DND-41 (cell line): ENCODE results near the gene OBSL1.

ENCODE experiments used
- ATAC-seq: fragments of 200-7000 bp; cut with Tn5 transposase; 3 replicates; pipeline ENCODE4 v1.9.1; 2021; ENCODE audit warnings: low read depth; ENCODE audit not compliant: insufficient read depth
- DNase-seq: peaks from one replicate; pipeline ENCODE4 v3.0.0-alpha.2; 2020
- H2AFZ ChIP-seq: 2 replicates; pipeline ENCODE4 v1.6.0; 2012; ENCODE audit warnings: low read depth, low read length
- H3K27ac ChIP-seq: 2 replicates; pipeline ENCODE4 v1.5.1; 2012; ENCODE audit warnings: low read length, inconsistent platforms
- H3K27me3 ChIP-seq: fragments of 200-600 bp; sonication (generic); 2 replicates; pipeline ENCODE4 v1.6.0; 2012; ENCODE audit warnings: low read length, mild to moderate bottlenecking, inconsistent platforms; ENCODE audit not compliant: insufficient read depth, poor library complexity
- H3K36me3 ChIP-seq: 2 replicates; pipeline ENCODE4 v1.5.1; 2012; ENCODE audit warnings: low read length, inconsistent platforms; ENCODE audit not compliant: insufficient read depth
- H3K4me1 ChIP-seq: 2 replicates; pipeline ENCODE4 v1.5.1; 2012; ENCODE audit warnings: mild to moderate bottlenecking, low read length; ENCODE audit not compliant: insufficient read depth
- H3K4me2 ChIP-seq: 2 replicates; pipeline ENCODE4 v1.6.0; 2012; ENCODE audit warnings: mild to moderate bottlenecking, moderate library complexity, low read length, inconsistent platforms; ENCODE audit not compliant: insufficient read depth
- H3K4me3 ChIP-seq, 2 experiments: fragments of 200-600 bp in 1 of 2; shearing (Covaris generic) in 1 of 2; 2 replicates each; pipeline ENCODE4 v1.5.1; 2012 to 2016; ENCODE audit warnings: inconsistent platforms in 2 of 2, low read length in 2 of 2, mild to moderate bottlenecking in 2 of 2, low read depth in 1 of 2, moderate library complexity in 1 of 2
- H3K79me2 ChIP-seq: 2 replicates; pipeline ENCODE4 v1.6.0; 2012; ENCODE audit warnings: low read length, inconsistent platforms; ENCODE audit not compliant: insufficient read depth
- H3K9ac ChIP-seq: 2 replicates; pipeline ENCODE4 v1.6.0; 2012; ENCODE audit warnings: low read depth, mild to moderate bottlenecking, inconsistent platforms, low read length, moderate library complexity
- H3K9me3 ChIP-seq: 2 replicates; pipeline ENCODE4 v1.5.1; 2012; ENCODE audit warnings: low read length, moderate library complexity, mild to moderate bottlenecking, inconsistent platforms; ENCODE audit not compliant: insufficient read depth, severe bottlenecking
- H4K20me1 ChIP-seq: 2 replicates; pipeline ENCODE4 v1.6.0; 2012; ENCODE audit warnings: low read length; ENCODE audit not compliant: insufficient read depth
- EZH2 ChIP-seq: IDR thresholded peaks from 3 replicates; pipeline ENCODE4 v1.6.1; 2012; ENCODE audit warnings: borderline replicate concordance, low read depth, mild to moderate bottlenecking, moderate library complexity, low read length, inconsistent platforms; ENCODE audit not compliant: severe bottlenecking
- TF ChIP-seq, protein P1 (sequence below): IDR thresholded peaks from 2 replicates; pipeline ENCODE4 v1.5.1; 2012; ENCODE audit warnings: borderline replicate concordance, low read length, moderate library complexity, mild to moderate bottlenecking; ENCODE audit not compliant: poor library complexity, severe bottlenecking; ENCODE audit errors: extremely low read depth

Gene OBSL1

DNA sequence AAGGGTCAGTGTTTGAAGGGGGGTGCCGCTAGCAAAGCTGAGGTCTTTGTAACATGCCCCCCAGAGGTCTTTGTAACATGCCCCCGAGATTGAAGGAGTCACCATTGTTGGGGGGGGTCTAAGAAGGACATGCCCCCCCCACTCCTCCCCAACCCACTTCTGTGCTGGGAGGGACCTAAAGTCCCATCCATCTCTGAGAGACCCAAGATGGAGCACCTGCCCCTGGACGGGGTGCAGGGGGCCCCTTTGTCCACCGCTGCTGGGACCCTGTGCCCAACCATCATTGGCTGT is 63.0 kb downstream of the OBSL1 start:
- no peak for DNase-seq
- no peaks in the 10 kb centered on the region for H3K79me2 ChIP-seq

DNA sequence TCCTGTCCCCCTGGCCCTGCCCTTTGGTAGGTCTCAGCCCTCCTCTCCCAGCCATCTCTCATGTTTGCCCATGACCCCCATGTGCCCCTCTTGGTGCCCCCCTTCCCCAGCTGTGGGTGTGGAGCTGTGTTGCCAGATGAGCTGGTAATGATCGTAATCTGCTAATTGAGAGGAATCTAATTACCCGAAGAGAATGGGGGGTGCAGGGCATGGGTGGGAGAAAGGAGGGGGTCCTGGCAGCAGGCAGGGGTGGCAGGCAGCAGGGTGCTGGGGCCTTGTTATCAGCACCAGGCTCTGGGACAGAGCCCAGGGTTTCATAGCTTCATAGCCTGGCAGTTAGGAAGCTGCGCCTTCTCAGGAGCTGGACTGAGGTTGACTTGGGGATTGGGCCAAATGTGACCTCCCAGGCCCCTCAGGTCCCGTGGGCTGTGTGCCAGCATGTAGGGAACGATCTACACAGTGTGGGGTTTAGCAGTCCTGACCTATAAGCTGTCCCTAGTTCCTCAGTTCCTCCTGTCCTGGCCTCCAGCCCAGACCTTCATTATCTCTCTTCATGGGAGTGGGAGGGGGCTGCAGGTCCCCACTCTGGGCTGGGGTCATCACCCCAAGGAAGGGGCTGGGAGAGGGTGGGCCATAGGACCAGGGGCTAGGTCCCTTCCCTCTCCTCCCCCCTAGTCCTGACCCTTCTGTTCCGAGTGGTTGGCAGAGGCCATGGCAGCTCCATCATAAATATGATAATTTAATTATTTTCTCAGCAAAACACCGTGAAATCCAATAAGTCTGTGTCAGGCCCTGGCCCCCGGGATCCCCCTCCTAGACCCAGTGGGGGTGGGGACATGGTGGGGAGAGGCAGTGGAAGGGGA is 63.5 kb downstream of the OBSL1 start:
- Histone ChIP-seq H3K4me1 (peaks cover 5% of the 10 kb centered on the region; the same call in 1 of the 2 replicates), H3K9ac (no peak overlapping the region), H3K36me3 (peaks cover 25% of the 10 kb centered on the region), H3K4me3 (no peak overlapping the region), H3K9me3 (no peaks in the 10 kb centered on the region), H3K79me2 (no peaks in the 10 kb centered on the region), H3K4me2 (no peak overlapping the region), H4K20me1 (no peaks in the 10 kb centered on the region; the same call in 1 of the 2 replicates), H2AFZ (no peak overlapping the region), H3K27me3 (peaks cover 11% of the 10 kb centered on the region), H3K27ac (no peak overlapping the region)
- TF ChIP-seq, protein P1, sequence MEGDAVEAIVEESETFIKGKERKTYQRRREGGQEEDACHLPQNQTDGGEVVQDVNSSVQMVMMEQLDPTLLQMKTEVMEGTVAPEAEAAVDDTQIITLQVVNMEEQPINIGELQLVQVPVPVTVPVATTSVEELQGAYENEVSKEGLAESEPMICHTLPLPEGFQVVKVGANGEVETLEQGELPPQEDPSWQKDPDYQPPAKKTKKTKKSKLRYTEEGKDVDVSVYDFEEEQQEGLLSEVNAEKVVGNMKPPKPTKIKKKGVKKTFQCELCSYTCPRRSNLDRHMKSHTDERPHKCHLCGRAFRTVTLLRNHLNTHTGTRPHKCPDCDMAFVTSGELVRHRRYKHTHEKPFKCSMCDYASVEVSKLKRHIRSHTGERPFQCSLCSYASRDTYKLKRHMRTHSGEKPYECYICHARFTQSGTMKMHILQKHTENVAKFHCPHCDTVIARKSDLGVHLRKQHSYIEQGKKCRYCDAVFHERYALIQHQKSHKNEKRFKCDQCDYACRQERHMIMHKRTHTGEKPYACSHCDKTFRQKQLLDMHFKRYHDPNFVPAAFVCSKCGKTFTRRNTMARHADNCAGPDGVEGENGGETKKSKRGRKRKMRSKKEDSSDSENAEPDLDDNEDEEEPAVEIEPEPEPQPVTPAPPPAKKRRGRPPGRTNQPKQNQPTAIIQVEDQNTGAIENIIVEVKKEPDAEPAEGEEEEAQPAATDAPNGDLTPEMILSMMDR: no peak
- no peak for TF ChIP-seq EZH2
- no peak for DNase-seq
- ATAC-seq: no peak

More for the DNA sequence above, 63.0 kb downstream of the OBSL1 start:
- H3K4me1 ChIP-seq: peaks cover 5% of the 10 kb centered on the region; the same call in 1 of the 2 replicates
- peaks cover 17% of the 10 kb centered on the region for H3K27me3 ChIP-seq
- TF ChIP-seq, protein P1: no peak
- no peak for TF ChIP-seq EZH2
- H3K9me3 ChIP-seq: no peaks in the 10 kb centered on the region
- no peak overlapping the region for H2AFZ ChIP-seq
- no peak overlapping the region for H3K27ac ChIP-seq
- no peak overlapping the region for H3K4me3 ChIP-seq
- H3K36me3 ChIP-seq: peaks cover 25% of the 10 kb centered on the region
- no peak for ATAC-seq
- H4K20me1 ChIP-seq: peaks cover 3% of the 10 kb centered on the region
- no peak overlapping the region for H3K4me2 ChIP-seq
- no peak overlapping the region for H3K9ac ChIP-seq

DNA sequence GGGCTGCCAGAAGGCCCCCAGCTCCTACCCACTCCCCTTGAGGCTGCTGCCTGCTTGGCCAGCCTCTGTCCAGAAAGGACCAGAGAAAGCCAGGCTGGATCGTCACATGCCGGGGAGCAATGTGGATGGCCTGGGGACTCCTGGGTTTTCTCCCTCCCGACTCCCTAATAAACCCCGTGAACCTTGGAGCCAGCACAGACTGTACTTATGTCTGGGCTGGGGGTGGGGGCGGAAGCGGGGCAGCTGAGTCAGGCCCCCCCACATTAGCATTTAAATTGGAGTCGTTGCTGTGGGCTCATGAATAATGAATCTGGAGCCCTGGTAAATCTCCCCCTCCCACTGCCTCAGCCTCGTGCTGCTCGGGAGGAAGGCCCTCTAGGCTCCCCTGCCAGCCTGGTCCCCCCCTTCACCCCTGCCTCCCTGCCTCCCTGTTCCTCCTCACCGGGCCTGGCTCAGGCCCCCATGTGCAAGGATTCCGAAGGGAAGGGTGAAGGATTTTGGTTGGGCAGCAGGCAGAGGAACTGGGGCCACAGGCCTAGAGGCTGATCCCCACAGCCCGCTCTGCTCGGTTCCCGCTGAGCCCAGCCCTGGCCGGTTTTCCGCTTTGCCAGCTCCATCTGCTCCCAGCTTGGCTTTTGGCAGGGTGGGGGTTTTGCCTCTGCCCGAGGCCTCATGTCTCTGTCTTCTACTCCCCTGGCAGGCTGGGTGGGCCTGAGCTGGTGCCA is 64.4 kb downstream of the OBSL1 start:
- no peaks in the 10 kb centered on the region for H3K9me3 ChIP-seq
- H4K20me1 ChIP-seq: no peaks in the 10 kb centered on the region
- H3K27me3 ChIP-seq: peaks cover 3% of the 10 kb centered on the region
- ATAC-seq: no peak
- TF ChIP-seq EZH2: no peak
- TF ChIP-seq, protein P1: no peak
- no peaks in the 10 kb centered on the region for H3K79me2 ChIP-seq
- no peak overlapping the region for H3K9ac ChIP-seq
- peaks cover 25% of the 10 kb centered on the region for H3K36me3 ChIP-seq
- peaks cover 5% of the 10 kb centered on the region; the same call in 1 of the 2 replicates for H3K4me1 ChIP-seq
- no peak overlapping the region for H3K4me2 ChIP-seq
- no peak overlapping the region for H2AFZ ChIP-seq
- H3K27ac ChIP-seq: no peak overlapping the region
- DNase-seq: no peak
- no peak overlapping the region for H3K4me3 ChIP-seq
